Ascending aorta (tissue), 2 donors: ENCODE results near the gene C1QTNF1. TPM values are rescaled to one million over a fixed set of nuclear protein-coding genes. Genes with fewer than 3 reads are reported as not detected.
"Not testable (repeated sequence)": the region's sequence is repeated elsewhere in the genome, so short reads cannot be mapped to it uniquely, and the experiment has no call there.

Experiments
- DNase-seq, 2 donors: peaks; one replicate each; pipeline ENCODE4 v3.0.0-alpha.2; 2019; ENCODE audit warnings: low spot score in 2 of 2
- H3K27ac ChIP-seq, 2 donors: fragments of 200-600 bp; sonication (generic); one replicate each; pipeline ENCODE4 v1.5.1; 2016 to 2017; ENCODE audit warnings: mild to moderate bottlenecking in 1 of 2
- H3K27me3 ChIP-seq: fragments of 200-600 bp; sonication (generic); one replicate; pipeline ENCODE4 v1.5.1; 2017
- H3K36me3 ChIP-seq, 2 donors: fragments of 200-600 bp; sonication (generic); one replicate each; pipeline ENCODE4 v1.5.1; 2016
- H3K4me1 ChIP-seq, 2 donors: fragments of 200-600 bp; sonication (generic); one replicate each; pipeline ENCODE4 v1.5.1; 2016 to 2017; ENCODE audit warnings: mild to moderate bottlenecking in 1 of 2
- H3K4me3 ChIP-seq, 2 donors: fragments of 200-600 bp; sonication (generic); one replicate each; pipeline ENCODE4 v1.5.1; 2016 to 2017; ENCODE audit warnings: mild to moderate bottlenecking in 1 of 2
- H3K9me3 ChIP-seq, 2 donors: fragments of 200-600 bp; sonication (generic); one replicate each; pipeline ENCODE4 v1.5.1; 2016
- CTCF ChIP-seq, 3 experiments: fragments of 200-600 bp in 2 of 3; fragments of 450-650 bp in 1 of 3; sonication (generic) in 2 of 3; IDR thresholded peaks; one replicate each; pipeline ENCODE4 v1.5.1; 2016 to 2019; ENCODE audit warnings: antibody characterized with exemption in 3 of 3, mild to moderate bottlenecking in 1 of 3, moderate library complexity in 1 of 3
- intact Hi-C: fragments of 100-400 bp; cut with DNase I; formaldehyde crosslinking; loops from one replicate; pipeline ENCODE4 v1.15.1; 2023
- total RNA-seq: library from RNA; depleted of rRNA; stranded (reverse); fragments of >200 nt; gene quantifications from one replicate; pipeline ENCODE4 v1.1.0, GENCODE V29; 2016

C1QTNF1 gene
- total RNA-seq, 1 donor from 2014 or later, result 435 TPM

- H3K9me3 ChIP-seq, result no peaks in the 10 kb centered on the region
- H3K36me3 ChIP-seq, result no peaks in the 10 kb centered on the region
- H3K4me1 ChIP-seq, result peaks cover 0 to 7% of the 10 kb centered on the region in 2 donors
- TF ChIP-seq CTCF (IDR thresholded peaks at IDR 0.05), result no peak
- intact Hi-C loops, result loop anchor here (10.0 kb wide), 1 partner anchor 286 kb away; the partner anchor contains the start of gene CYTH1
- no peak overlapping the region for H3K4me3 ChIP-seq
- no peaks in the 10 kb centered on the region for H3K27me3 ChIP-seq
- DNase-seq, result no peak
- H3K27ac ChIP-seq, result no peak overlapping the region
Measured at GRCh38 chr17:79070266-79070880, 46.4 kb downstream of the C1QTNF1 start.

GRCh38 chr17:79071161-79071740, 47.3 kb downstream of the C1QTNF1 start:
- Histone ChIP-seq H3K27ac (no peak overlapping the region), H3K4me3 (no peak overlapping the region), H3K9me3 (no peaks in the 10 kb centered on the region), H3K4me1 (peaks cover 3 to 15% of the 10 kb centered on the region in 2 donors), H3K36me3 (no peaks in the 10 kb centered on the region), H3K27me3 (no peaks in the 10 kb centered on the region)
- no peak for TF ChIP-seq CTCF (IDR thresholded peaks at IDR 0.05)
- intact Hi-C loops, result loop anchor here (10.0 kb wide), 1 partner anchor 286 kb away; the partner anchor contains the start of gene CYTH1
- no peak for DNase-seq

- intact Hi-C loops, result loop anchor here (10.0 kb wide), 1 partner anchor 288 kb away; the partner anchor contains the start of gene CYTH1
- peaks cover 0 to under 1% of the 10 kb centered on the region in 2 donors for H3K36me3 ChIP-seq
- no peak overlapping the region for H3K4me3 ChIP-seq
- H3K4me1 ChIP-seq, result peaks cover 3 to 15% of the 10 kb centered on the region in 2 donors
- no peak for DNase-seq
- H3K9me3 ChIP-seq, result no peaks in the 10 kb centered on the region
- H3K27me3 ChIP-seq, result no peaks in the 10 kb centered on the region
- no peak for TF ChIP-seq CTCF (IDR thresholded peaks at IDR 0.05)
- H3K27ac ChIP-seq, result peak overlapping the region in 1 of 2 donors; percentile 66
Measured at GRCh38 chr17:79072544-79072943, 48.6 kb downstream of the C1QTNF1 start.

- Histone ChIP-seq H3K4me3 (no peak overlapping the region), H3K9me3 (no peaks in the 10 kb centered on the region), H3K27ac (peak overlapping the region; percentile 66 to 84), H3K27me3 (no peaks in the 10 kb centered on the region), H3K36me3 (peaks cover 0 to 7% of the 10 kb centered on the region in 2 donors), H3K4me1 (peaks cover 3 to 15% of the 10 kb centered on the region in 2 donors)
- no peak for DNase-seq
- TF ChIP-seq CTCF (IDR thresholded peaks at IDR 0.05), result no peak
- intact Hi-C loops, result loop anchor here (10.0 kb wide), 1 partner anchor 288 kb away; the partner anchor contains the start of gene CYTH1
Measured at GRCh38 chr17:79073016-79073705, 49.2 kb downstream of the C1QTNF1 start.

GRCh38 chr17:79073706-79074088, 49.7 kb downstream of the C1QTNF1 start:
- H3K27me3 ChIP-seq, result no peaks in the 10 kb centered on the region
- H3K36me3 ChIP-seq, result peaks cover 3 to 12% of the 10 kb centered on the region in 2 donors
- intact Hi-C loops, result loop anchor here (10.0 kb wide), 1 partner anchor 289 kb away; the partner anchor contains the start of gene CYTH1
- TF ChIP-seq CTCF (IDR thresholded peaks at IDR 0.05), result no peak
- no peaks in the 10 kb centered on the region for H3K9me3 ChIP-seq
- peak overlapping the region in 1 of 2 donors; percentile 77 for H3K4me3 ChIP-seq
- DNase-seq, result peak in 1 of 2 donors; percentile 78
- H3K27ac ChIP-seq, result peak overlapping the region; percentile 66 to 84
- H3K4me1 ChIP-seq, result peaks cover 3 to 15% of the 10 kb centered on the region in 2 donors

DNA sequence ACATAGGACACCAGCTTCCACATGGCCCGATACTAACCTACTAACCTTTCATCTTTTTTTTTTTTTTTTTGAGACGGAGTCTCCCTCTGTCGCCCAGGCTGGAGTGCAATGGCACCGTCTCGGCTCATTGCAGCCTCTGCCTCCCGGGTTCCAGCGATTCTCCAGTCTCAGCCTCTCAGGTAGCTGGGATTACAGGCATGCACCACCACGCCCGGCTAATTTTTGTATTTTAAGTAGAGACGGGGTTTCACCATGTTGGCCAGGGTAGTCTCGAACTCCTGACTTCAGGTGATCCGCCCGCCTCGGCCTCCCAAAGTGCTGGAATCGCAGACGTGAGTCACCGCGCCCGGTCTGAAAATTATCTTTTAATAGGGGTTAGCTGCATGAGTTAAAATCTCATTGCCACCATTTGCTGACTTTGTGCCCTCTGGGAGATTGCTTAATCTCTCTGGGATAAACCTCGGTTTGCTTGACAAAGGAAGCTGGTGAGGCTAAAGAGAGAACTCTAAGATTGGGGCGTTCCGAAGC, 50.2 kb downstream of the C1QTNF1 start:
- DNase-seq, H3K27me3 ChIP-seq, H3K9me3 ChIP-seq: not testable (repeated sequence)
- H3K4me3 ChIP-seq, result peak overlapping the region; percentile 77 to 82
- H3K36me3 ChIP-seq, result peaks cover 6 to 17% of the 10 kb centered on the region in 2 donors
- peaks cover 3 to 15% of the 10 kb centered on the region in 2 donors for H3K4me1 ChIP-seq
- H3K27ac ChIP-seq, result peak overlapping the region; percentile 66 to 84
- intact Hi-C loops, result loop anchor here (10.0 kb wide), 1 partner anchor 289 kb away; the partner anchor contains the start of gene CYTH1
